Stomach smooth muscle (tissue), 2 donors: ENCODE results near the gene UTP14C.
"Not testable (repeated sequence)": the region's sequence is repeated elsewhere in the genome, so short reads cannot be mapped to it uniquely, and the experiment has no call there.

ENCODE experiments used
- H3K27ac ChIP-seq: one replicate; pipeline ENCODE4 v1.7.0; 2013; ENCODE audit warnings: mild to moderate bottlenecking, low read length, inconsistent platforms
- H3K27me3 ChIP-seq, 2 donors: one replicate each; pipeline ENCODE4 v1.7.0; 2013; ENCODE audit warnings: low read length in 2 of 2; ENCODE audit not compliant: insufficient read depth in 2 of 2, control insufficient read depth in 1 of 2
- H3K36me3 ChIP-seq, 2 donors: one replicate each; pipeline ENCODE4 v1.7.0; 2013; ENCODE audit warnings: low read length in 2 of 2; ENCODE audit not compliant: control insufficient read depth in 2 of 2, insufficient read depth in 2 of 2
- H3K4me1 ChIP-seq: one replicate; pipeline ENCODE4 v1.7.0; 2013; ENCODE audit warnings: low read length; ENCODE audit not compliant: control insufficient read depth, insufficient read depth
- H3K4me3 ChIP-seq, 2 donors: one replicate each; pipeline ENCODE4 v1.7.0; 2013; ENCODE audit warnings: low read length in 2 of 2
- H3K9ac ChIP-seq, 2 donors: one replicate each; pipeline ENCODE4 v1.7.0; 2013; ENCODE audit warnings: low read length in 2 of 2, mild to moderate bottlenecking in 1 of 2
- H3K9me3 ChIP-seq, 2 donors: one replicate each; pipeline ENCODE4 v1.7.0; 2013; ENCODE audit warnings: low read length in 2 of 2; ENCODE audit not compliant: control insufficient read depth in 2 of 2
- donor health status: healthy.
- donor health status: Pancreatic carcinoma.

The UTP14C gene

DNA sequence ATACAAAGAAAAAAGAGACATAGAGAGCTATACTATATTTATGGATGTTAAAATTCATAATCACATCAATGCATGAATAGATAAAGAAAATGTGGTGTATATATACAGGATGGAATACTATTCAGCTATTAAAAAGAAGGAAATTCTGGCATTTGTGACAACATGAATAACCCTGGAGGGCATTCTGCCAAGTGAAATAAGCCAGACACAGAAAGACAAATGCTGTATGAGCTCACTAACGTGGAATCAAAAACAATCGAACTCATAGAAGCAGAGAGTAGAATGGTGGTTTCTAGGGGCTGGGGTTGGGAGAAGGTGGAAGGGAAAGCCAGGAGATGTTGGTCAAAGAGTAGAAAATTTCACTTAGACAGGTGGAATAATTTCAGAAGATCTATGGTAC is 24.0 kb downstream of the UTP14C start:
- Histone ChIP-seq H3K9me3 (no peaks in the 10 kb centered on the region), H3K27ac (no peak overlapping the region), H3K4me3 (no peak overlapping the region), H3K9ac (no peak overlapping the region), H3K27me3 (no peaks in the 10 kb centered on the region), H3K36me3 (no peaks in the 10 kb centered on the region), H3K4me1 (no peaks in the 10 kb centered on the region)

DNA sequence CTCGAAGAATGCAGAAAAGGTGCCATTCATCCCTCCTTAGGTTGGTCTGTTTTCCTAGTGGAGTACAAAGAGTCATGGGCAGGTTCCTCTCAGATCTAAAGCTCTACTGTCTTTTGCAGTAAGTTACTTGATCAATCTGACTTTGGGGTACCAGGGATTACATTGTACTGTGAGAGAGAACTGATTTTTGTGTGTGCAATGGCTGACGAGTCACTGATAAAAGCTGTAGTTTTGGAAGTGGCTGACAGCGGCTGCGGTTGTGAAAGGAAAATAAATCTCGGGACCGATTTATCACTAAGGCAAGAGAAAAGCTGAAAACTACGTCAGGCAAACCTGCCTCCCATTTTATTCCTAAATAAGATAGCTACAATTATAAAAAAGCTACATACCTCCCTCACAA is 26.9 kb downstream of the UTP14C start:
- no peaks in the 10 kb centered on the region for H3K4me1 ChIP-seq
- H3K27ac ChIP-seq = no peak overlapping the region
- H3K9me3 ChIP-seq = no peaks in the 10 kb centered on the region
- H3K27me3 ChIP-seq = no peaks in the 10 kb centered on the region
- no peak overlapping the region for H3K9ac ChIP-seq
- H3K4me3 ChIP-seq = no peak overlapping the region
- no peaks in the 10 kb centered on the region for H3K36me3 ChIP-seq

DNA sequence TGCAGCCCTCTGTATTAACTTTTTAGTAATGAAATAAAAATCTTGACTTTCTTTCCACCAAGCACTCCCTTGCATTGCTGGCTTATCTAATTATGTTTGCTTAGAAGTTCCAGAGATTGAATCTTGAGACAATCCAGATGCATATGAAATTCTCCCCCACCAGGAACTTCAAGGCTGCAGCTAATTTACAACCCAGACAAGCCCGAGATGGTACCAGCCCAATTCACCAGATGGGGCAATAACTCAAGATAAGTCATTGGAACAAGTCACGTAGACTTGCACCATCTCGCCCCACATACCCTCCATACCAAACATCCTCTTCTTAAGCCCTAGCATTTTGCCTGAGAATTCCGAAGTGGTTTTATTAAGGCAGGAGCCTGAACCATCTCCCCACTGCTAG is 29.0 kb downstream of the UTP14C start:
- no peak overlapping the region for H3K27ac ChIP-seq
- H3K9ac ChIP-seq = no peak overlapping the region
- no peaks in the 10 kb centered on the region for H3K27me3 ChIP-seq
- H3K4me3 ChIP-seq = no peak overlapping the region
- H3K9me3 ChIP-seq = no peaks in the 10 kb centered on the region
- no peaks in the 10 kb centered on the region for H3K36me3 ChIP-seq
- no peaks in the 10 kb centered on the region for H3K4me1 ChIP-seq

DNA sequence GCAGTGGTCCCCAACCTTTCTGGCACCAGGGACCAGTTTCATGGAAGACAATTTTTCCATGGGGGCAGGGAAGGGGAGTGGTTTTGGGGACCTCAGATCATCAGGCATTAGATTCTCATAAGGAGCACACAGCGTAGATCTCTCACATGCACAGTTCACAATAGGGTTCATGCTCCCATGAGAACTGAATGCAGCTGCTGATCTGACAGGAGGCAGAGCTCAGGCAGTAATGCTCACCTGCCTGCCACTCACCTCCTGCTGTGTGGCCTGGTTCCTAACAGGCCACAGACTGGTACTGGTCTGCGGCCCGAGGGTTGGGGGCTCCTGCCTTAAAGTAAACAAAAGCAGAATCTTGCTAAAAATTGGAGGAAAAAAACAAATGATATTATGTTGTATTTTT is 36.6 kb downstream of the UTP14C start:
- not testable (repeated sequence) for H3K4me1 ChIP-seq

DNA sequence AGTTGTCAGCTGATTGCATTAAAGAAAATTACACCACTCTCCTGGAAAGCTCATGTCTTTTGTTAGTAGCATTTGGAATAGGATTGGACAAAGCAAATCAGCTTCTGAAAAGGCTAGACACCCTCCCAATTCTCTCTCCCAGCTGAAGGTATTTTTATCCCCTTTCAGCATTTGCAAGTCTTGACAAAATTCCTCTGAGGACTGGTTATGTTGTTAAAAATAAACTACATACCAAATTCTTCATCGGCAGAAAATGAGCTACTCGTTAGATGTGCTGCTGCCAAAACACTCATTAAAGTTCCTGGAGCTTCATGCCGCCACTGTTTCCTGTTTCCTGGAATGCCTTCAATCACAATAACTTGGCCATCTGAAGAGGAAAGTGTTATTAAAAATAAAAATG is 37.1 kb downstream of the UTP14C start:
- no peak overlapping the region for H3K9ac ChIP-seq
- H3K36me3 ChIP-seq = no peaks in the 10 kb centered on the region
- no peak overlapping the region for H3K27ac ChIP-seq
- peaks cover 0 to 5% of the 10 kb centered on the region in 2 donors for H3K9me3 ChIP-seq
- no peaks in the 10 kb centered on the region for H3K27me3 ChIP-seq
- peaks cover 6% of the 10 kb centered on the region for H3K4me1 ChIP-seq
- no peak overlapping the region for H3K4me3 ChIP-seq

More for the DNA sequence above, 36.6 kb downstream of the UTP14C start:
- not testable (repeated sequence) for H3K4me3 ChIP-seq, H3K9ac ChIP-seq, H3K27me3 ChIP-seq, H3K27ac ChIP-seq, H3K9me3 ChIP-seq, H3K36me3 ChIP-seq

DNA sequence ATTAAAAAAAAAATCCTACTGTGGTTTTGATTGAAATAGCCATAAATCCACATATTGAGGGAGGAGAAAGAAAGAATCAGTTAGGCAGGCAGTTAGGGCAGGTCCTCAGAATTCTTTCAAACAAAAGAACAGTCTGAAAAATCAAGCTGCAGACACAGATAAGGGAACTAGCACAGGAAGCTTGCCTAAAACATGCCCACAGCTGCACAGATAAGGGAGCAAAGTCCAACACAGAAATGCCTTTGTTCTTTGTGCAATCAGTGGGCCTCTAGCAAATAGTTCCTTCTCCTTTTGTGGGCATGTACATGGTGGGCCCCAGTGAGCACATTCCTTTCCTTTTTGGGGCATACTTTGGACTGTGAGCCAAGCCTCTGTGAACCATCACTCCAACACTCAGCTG is 42.7 kb downstream of the UTP14C start:
- Histone ChIP-seq H3K9ac (no peak overlapping the region), H3K27me3 (no peaks in the 10 kb centered on the region), H3K27ac (no peak overlapping the region), H3K4me1 (no peaks in the 10 kb centered on the region), H3K36me3 (no peaks in the 10 kb centered on the region), H3K9me3 (peaks cover 11 to 18% of the 10 kb centered on the region in 2 donors), H3K4me3 (no peak overlapping the region)

DNA sequence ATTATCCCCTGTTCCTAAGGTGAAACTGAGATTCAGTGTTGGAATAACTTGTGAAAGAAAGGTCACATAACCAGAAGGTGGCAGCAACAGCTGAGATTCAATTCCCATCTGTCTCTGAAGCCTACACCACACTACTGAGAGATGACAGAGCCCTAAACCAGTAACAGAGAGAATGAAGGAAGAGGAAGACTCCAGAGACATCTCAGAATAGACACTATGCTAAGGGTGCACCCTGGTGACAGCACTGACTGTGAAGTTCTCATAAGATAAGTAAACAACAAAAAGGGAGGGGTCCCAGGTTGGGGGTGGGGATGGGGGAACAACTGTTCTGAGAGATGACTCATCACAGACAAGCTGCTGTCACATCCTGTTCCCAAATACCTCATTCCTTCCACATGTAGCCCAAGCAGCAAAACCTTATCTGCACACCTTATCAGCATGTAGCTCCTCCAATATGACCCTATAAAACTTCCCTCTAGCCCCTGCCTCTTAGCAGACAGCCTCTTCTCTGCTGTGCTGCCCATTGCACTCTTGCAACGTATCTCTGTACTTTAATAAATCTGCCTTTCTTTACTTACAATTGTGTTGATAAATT is 46.5 kb downstream of the UTP14C start:
- H3K9me3 ChIP-seq = peaks cover 11 to 16% of the 10 kb centered on the region in 2 donors
- no peak overlapping the region for H3K4me3 ChIP-seq
- H3K36me3 ChIP-seq = no peaks in the 10 kb centered on the region
- H3K9ac ChIP-seq = no peak overlapping the region
- H3K27ac ChIP-seq = no peak overlapping the region
- H3K27me3 ChIP-seq = no peaks in the 10 kb centered on the region
- H3K4me1 ChIP-seq = no peaks in the 10 kb centered on the region
